Right atrium auricular region (tissue), 2 donors: ENCODE measurements around the gene PTPRD. TPM values are rescaled to one million over a fixed set of nuclear protein-coding genes. Genes with fewer than 3 reads are reported as not detected.

Experiments
- DNase-seq: peaks from one replicate; pipeline ENCODE4 v3.0.0-alpha.2; 2019; ENCODE audit warnings: low spot score
- H3K27ac ChIP-seq, 2 donors: fragments of 200-600 bp; sonication (generic); 1 replicate in 1 of 2; 2 replicates in 1 of 2; pipeline ENCODE4 v1.5.1; 2016 to 2019
- H3K27me3 ChIP-seq, 2 donors: fragments of 200-600 bp; sonication (generic); one replicate each; pipeline versions ENCODE4 v1.5.1 to v1.6.0; 2017 to 2019
- H3K36me3 ChIP-seq: fragments of 200-600 bp; sonication (generic); one replicate; pipeline ENCODE4 v1.5.1; 2016
- H3K4me1 ChIP-seq, 2 donors: fragments of 200-600 bp; sonication (generic); one replicate each; pipeline versions ENCODE4 v1.5.1 to v1.6.0; 2017 to 2019
- H3K4me3 ChIP-seq, 2 donors: fragments of 200-600 bp; sonication (generic); 1 replicate in 1 of 2; 2 replicates in 1 of 2; pipeline ENCODE4 v1.5.1; 2017 to 2019; ENCODE audit warnings: mild to moderate bottlenecking in 1 of 2, moderate library complexity in 1 of 2
- H3K9me3 ChIP-seq, 2 donors: fragments of 200-600 bp; sonication (generic); one replicate each; pipeline ENCODE4 v1.5.1; 2019
- CTCF ChIP-seq, 2 donors: fragments of 200-600 bp; sonication (generic); IDR thresholded peaks; one replicate each; pipeline ENCODE4 v1.5.1; 2019; ENCODE audit warnings: antibody characterized with exemption in 2 of 2
- total RNA-seq, 2 donors: library from RNA; depleted of rRNA; stranded (reverse); fragments of >200 nt; gene quantifications; one replicate each; pipeline ENCODE4 v1.1.0, GENCODE V29; 2016

The PTPRD gene
- total RNA-seq, 2 donors from 2014 or later = 5.5 to 6.6 TPM

- no peak for TF ChIP-seq CTCF (IDR thresholded peaks at IDR 0.05)
- H3K27ac ChIP-seq = no peak overlapping the region
- no peaks in the 10 kb centered on the region for H3K27me3 ChIP-seq
- H3K9me3 ChIP-seq = peaks cover 0 to 4% of the 10 kb centered on the region in 2 donors
- no peak overlapping the region for H3K4me3 ChIP-seq
- H3K4me1 ChIP-seq = no peaks in the 10 kb centered on the region
- DNase-seq = no peak
- H3K36me3 ChIP-seq = no peaks in the 10 kb centered on the region
These were observed 1107.9 kb downstream of the PTPRD start for GRCh38 chr9:9504869-9505268.

GRCh38 chr9:9499546-9499945 is 1113.3 kb downstream of the PTPRD start:
- DNase-seq = no peak
- Histone ChIP-seq H3K36me3 (no peaks in the 10 kb centered on the region), H3K4me1 (no peaks in the 10 kb centered on the region), H3K9me3 (peaks cover 0 to 14% of the 10 kb centered on the region in 2 donors), H3K4me3 (no peak overlapping the region), H3K27ac (no peak overlapping the region), H3K27me3 (no peaks in the 10 kb centered on the region)
- TF ChIP-seq CTCF (IDR thresholded peaks at IDR 0.05) = no peak

GRCh38 chr9:9498846-9499245 is 1114.0 kb downstream of the PTPRD start:
- H3K9me3 ChIP-seq = peaks cover 0 to 17% of the 10 kb centered on the region in 2 donors
- no peak overlapping the region for H3K27ac ChIP-seq
- no peaks in the 10 kb centered on the region for H3K4me1 ChIP-seq
- H3K27me3 ChIP-seq = no peaks in the 10 kb centered on the region
- H3K36me3 ChIP-seq = no peaks in the 10 kb centered on the region
- no peak overlapping the region for H3K4me3 ChIP-seq
- TF ChIP-seq CTCF (IDR thresholded peaks at IDR 0.05) = no peak
- no peak for DNase-seq

GRCh38 chr9:9498128-9498527 is 1114.7 kb downstream of the PTPRD start:
- no peaks in the 10 kb centered on the region for H3K36me3 ChIP-seq
- H3K4me3 ChIP-seq = no peak overlapping the region
- peaks cover 0 to 19% of the 10 kb centered on the region in 2 donors for H3K9me3 ChIP-seq
- no peak overlapping the region for H3K27ac ChIP-seq
- H3K4me1 ChIP-seq = no peaks in the 10 kb centered on the region
- no peak for TF ChIP-seq CTCF (IDR thresholded peaks at IDR 0.05)
- H3K27me3 ChIP-seq = no peaks in the 10 kb centered on the region
- DNase-seq = no peak

GRCh38 chr9:9494336-9494735 is 1118.5 kb downstream of the PTPRD start:
- H3K27ac ChIP-seq = no peak overlapping the region
- no peaks in the 10 kb centered on the region for H3K27me3 ChIP-seq
- DNase-seq = no peak
- H3K4me3 ChIP-seq = no peak overlapping the region
- no peaks in the 10 kb centered on the region for H3K4me1 ChIP-seq
- H3K9me3 ChIP-seq = peaks cover 0 to 19% of the 10 kb centered on the region in 2 donors
- TF ChIP-seq CTCF (IDR thresholded peaks at IDR 0.05) = no peak
- no peaks in the 10 kb centered on the region for H3K36me3 ChIP-seq

- no peak overlapping the region for H3K4me3 ChIP-seq
- peaks cover 0 to 19% of the 10 kb centered on the region in 2 donors for H3K9me3 ChIP-seq
- H3K4me1 ChIP-seq = no peaks in the 10 kb centered on the region
- H3K36me3 ChIP-seq = no peaks in the 10 kb centered on the region
- H3K27ac ChIP-seq = no peak overlapping the region
- no peak for TF ChIP-seq CTCF (IDR thresholded peaks at IDR 0.05)
- DNase-seq = no peak
- no peaks in the 10 kb centered on the region for H3K27me3 ChIP-seq
These were observed 1120.3 kb downstream of the PTPRD start for GRCh38 chr9:9492506-9492905.
